Measurements from ENCODE around the gene TMEM170B.
A peak's percentile ranks its signal among the peaks of the same experiment; 100 is the strongest.

TMEM170B gene, protein sequence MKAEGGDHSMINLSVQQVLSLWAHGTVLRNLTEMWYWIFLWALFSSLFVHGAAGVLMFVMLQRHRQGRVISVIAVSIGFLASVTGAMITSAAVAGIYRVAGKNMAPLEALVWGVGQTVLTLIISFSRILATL

DNA sequence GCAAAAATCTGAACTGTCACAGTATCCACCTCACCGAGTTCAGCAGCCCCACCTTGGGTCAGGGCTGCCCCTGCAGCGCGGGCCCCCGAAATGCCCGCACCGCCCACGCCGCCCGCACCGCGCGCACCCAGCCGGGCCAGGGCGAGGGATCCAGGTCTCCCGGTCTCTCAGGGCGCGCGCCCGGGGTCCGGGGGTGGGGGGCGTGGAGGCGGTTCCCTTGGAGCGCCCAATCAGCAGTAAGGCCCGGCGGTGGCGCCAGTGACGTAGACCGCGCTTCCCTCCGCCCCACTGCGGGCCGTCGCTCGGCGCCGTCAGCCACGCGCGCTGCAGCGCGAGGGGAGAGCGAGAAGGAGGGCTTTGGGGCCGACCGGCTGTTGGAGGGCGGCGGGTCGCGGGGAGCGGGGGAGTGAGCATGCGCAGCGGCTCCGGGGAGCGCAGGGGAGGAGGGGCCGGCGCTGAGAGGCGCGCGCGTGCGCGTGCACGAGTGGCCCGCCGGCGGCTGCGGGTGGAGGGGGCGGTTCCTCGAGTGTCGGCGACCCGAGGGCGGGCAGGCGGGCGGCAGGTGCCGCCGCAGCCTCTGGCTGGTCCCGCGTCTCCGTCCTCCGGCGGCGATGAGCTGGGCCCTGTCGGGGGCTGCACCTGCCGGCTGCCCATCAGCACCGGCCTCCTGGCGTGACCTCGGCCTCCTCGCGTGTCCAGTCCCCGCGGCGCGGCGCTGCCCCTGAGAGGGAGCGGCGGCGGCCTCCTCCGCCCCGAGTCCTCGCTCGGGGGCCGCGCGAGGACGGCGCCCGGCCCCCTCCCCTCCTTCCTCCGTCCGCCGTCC, at the start of gene TMEM170B:
Gene TMEM170B (plus strand): TSS at position 521 of the 823 bp plus-strand sequence. CDS start 529 bp downstream, outside the sequence.
- H3K9me3 ChIP-seq: no peaks in the 10 kb centered on the region
- peak within 1 kb of the TSS; percentile 66 for H3K4me3 ChIP-seq
- H3K27me3 ChIP-seq (ENCODE audit: low read depth): no peaks in the 10 kb centered on the region
- peak; percentile 92 to 94 for DNase-seq (ENCODE audit: low spot score in 2 of 2)
- no peaks in the 10 kb centered on the region for H3K36me3 ChIP-seq (replicated peaks)
- in situ Hi-C loops (cut with MboI; ENCODE audit: low sequenced_read_pairs): no loop called here
- peaks cover 11% of the 10 kb centered on the region for H3K4me1 ChIP-seq

DNA sequence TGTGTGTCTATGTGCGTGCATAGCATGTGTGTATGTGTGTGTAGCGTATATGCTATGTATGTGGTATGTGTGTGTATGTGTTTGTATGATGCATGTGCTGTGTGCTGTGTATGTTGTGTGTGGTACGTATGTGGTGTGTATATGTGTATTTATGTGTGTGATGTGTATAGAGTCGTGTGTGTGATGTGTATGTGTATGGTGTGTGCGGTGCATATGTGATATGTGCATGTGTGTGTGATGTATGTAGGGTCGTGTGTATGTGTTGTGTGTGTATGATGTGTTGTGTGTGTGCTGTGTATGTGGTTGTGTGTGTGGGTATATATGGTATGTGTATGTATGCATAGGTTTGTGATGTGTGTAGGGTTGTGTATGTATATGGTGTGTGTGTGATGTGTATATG, 46.6 kb upstream of the TMEM170B start:
- in situ Hi-C loops (cut with MboI; ENCODE audit: low sequenced_read_pairs): loop anchor here (10.0 kb wide), 3 partner anchors 84 to 536 kb away; partner anchors contain the start of gene NEDD9
- H3K27me3 ChIP-seq (ENCODE audit: low read depth): no peaks in the 10 kb centered on the region
- no peaks in the 10 kb centered on the region for H3K36me3 ChIP-seq (replicated peaks)
- peaks cover 11% of the 10 kb centered on the region for H3K4me1 ChIP-seq
- no peaks in the 10 kb centered on the region for H3K9me3 ChIP-seq
- DNase-seq (ENCODE audit: low spot score in 2 of 2): no peak
- no peak overlapping the region for H3K4me3 ChIP-seq

DNA sequence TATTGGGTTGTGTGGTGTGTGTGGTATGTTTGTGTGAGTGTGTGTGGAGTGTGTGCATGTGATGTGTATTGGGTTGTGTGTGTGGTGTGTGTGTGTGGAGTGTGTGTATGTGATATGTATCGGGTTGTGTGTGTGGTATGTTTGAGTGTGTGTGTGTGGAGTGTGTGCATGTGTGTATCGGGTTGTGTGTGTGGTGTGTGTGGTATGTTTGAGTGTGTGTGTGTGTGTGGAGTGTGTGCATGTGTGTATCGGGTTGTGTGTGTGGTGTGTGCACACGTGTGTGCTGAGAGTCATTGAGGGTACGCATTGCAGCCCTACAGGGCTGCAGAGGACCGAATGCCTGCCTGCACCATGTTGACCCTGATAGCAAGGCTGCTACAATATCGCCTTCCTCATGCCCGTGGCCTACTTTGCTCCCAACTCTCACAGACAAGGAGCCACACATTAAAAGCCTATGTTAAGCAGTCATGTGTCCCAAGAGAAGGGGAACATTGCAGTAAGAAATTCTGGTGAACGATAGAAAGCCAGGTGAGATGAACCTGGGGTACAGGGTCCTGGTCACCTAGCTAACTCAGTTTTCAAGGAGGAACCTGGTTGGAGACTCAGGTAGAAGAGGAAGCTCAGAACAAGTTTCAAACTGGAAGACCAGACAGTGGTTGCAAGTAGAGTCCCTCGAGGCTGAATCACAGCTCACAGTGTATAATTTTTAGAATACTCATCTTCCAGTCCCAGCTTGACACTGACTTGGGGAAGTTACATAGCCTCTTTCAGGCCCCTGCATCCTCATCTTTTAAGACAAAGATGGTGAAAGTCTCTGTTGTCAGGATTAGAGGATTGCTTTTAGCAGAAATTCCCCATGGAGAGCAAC, 45.7 kb upstream of the TMEM170B start:
- Histone ChIP-seq H3K4me3 (no peak overlapping the region), H3K9me3 (no peaks in the 10 kb centered on the region; the same call in 1 of the 2 replicates), H3K27me3 (ENCODE audit: low read depth) (no peaks in the 10 kb centered on the region), H3K36me3 (replicated peaks) (no peaks in the 10 kb centered on the region), H3K4me1 (peaks cover 14% of the 10 kb centered on the region)
- no peak for DNase-seq (ENCODE audit: low spot score in 2 of 2)
- in situ Hi-C loops (cut with MboI; ENCODE audit: low sequenced_read_pairs): loop anchor here (10.0 kb wide), 3 partner anchors 83 to 537 kb away; partner anchors contain the start of gene NEDD9

DNA sequence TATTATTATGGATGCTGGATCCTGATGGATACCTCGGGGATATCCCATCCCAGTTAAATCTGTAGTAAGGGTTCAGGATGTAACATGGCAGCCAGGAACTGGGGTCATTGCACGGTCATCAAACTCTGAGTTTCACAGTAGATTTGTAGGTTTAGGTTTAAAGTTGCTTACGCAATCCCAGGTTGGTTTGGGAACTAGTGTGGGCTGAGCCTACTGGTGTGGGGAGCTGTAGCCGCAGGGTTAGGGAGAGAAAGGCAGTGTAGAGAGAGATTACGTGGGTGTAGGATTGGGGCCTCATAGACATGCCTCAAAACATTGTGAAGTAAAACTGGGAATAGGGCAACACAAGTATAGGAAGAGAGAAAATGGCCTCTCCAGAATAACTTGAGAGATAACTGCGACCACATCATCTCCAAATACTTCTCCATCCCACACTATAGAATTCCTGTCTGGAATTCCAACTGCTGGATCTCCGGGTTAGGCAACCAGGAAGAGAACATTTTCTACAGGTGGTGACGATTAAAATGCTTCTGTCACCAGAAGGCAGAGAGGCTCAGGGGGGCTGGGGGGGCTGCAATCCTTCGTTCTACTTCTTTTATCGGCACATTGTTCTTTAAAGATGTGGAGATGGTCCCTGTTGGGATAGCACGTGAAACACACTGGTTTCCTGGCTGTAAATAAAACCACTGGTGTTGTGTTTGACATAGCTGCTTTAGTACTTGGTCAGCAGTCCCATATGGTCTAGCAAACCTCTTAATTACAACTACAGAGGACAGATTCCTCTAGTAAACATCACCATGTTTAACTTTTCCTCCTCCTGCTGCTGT, 44.9 kb upstream of the TMEM170B start:
- in situ Hi-C loops (cut with MboI; ENCODE audit: low sequenced_read_pairs): loop anchor here (10.0 kb wide), 3 partner anchors 82 to 538 kb away; partner anchors contain the start of gene NEDD9
- Histone ChIP-seq H3K9me3 (no peaks in the 10 kb centered on the region; the same call in 1 of the 2 replicates), H3K4me3 (no peak overlapping the region), H3K27me3 (ENCODE audit: low read depth) (no peaks in the 10 kb centered on the region), H3K36me3 (replicated peaks) (no peaks in the 10 kb centered on the region), H3K4me1 (peaks cover 14% of the 10 kb centered on the region)
- DNase-seq (ENCODE audit: low spot score in 2 of 2): no peak

DNA sequence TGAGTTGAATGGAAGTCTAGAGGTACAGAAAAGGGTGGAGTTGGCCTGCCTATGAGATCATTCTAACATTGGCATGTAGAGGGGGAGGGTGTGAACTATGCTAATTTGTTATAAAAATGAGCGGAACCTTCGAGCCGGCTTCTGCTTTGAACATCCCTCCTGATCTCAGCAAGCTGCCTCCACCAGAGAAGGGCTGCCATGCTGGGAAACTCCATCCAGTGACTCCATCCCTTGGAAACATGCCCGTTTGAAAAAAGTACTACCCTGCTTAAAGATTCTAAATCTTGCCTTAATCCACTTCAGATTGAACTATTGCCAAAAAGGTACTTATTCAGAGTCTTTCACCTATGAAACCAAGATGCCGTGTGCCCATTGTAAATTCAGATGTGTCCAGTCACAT, 43.6 kb upstream of the TMEM170B start:
- in situ Hi-C loops (cut with MboI; ENCODE audit: low sequenced_read_pairs): loop anchor here (10.0 kb wide), 3 partner anchors 81 to 539 kb away; partner anchors contain the start of gene NEDD9
- no peaks in the 10 kb centered on the region; the same call in 1 of the 2 replicates for H3K9me3 ChIP-seq
- H3K36me3 ChIP-seq (replicated peaks): no peaks in the 10 kb centered on the region
- H3K27me3 ChIP-seq (ENCODE audit: low read depth): no peaks in the 10 kb centered on the region
- H3K4me3 ChIP-seq: no peak overlapping the region
- H3K4me1 ChIP-seq: peaks cover 14% of the 10 kb centered on the region
- no peak for DNase-seq (ENCODE audit: low spot score in 2 of 2)

DNA sequence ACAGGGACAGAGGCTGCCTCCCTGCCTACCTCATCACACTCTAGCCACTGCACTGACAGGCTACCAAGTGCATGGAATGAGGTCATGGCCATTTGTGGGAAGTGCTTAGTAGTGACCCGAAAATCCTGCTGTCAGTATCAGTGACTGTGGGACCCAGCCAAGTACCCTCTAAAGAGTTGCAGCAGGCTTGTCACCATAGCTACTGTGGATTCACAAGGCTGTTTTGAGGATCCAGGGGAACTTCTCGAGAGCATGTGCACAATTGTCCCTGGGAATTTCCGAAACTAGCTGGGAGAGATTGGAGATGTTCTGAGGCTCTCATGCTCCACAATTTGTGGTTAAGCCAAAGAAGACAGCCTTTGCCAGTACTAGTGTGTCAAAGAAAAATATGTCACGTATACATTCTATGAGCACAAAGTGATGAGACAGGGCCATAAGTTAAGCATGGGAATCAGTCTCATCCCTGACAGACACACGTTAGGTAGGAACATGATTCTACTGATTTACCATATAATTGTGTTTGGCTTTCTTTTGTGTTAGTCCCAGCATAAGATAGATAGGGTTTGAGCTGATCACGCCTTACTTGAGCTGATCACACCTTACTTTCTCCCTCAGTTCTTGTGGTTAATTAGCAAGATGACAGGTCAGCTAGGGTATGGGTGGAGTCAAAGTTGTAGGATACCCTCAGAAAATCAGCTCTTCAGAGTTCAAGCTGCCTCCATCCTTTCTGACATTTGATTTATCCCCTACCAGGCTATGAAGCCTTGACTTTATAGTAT, 42.6 kb upstream of the TMEM170B start:
- Histone ChIP-seq H3K36me3 (replicated peaks) (no peaks in the 10 kb centered on the region), H3K27me3 (ENCODE audit: low read depth) (no peaks in the 10 kb centered on the region), H3K4me1 (peaks cover 14% of the 10 kb centered on the region), H3K9me3 (no peaks in the 10 kb centered on the region; the same call in 1 of the 2 replicates), H3K4me3 (no peak overlapping the region)
- in situ Hi-C loops (cut with MboI; ENCODE audit: low sequenced_read_pairs): loop anchor here (5.0 to 10.0 kb wide), 4 partner anchors 80 to 540 kb away; partner anchors contain the start of gene NEDD9
- no peak for DNase-seq (ENCODE audit: low spot score in 2 of 2)

DNA sequence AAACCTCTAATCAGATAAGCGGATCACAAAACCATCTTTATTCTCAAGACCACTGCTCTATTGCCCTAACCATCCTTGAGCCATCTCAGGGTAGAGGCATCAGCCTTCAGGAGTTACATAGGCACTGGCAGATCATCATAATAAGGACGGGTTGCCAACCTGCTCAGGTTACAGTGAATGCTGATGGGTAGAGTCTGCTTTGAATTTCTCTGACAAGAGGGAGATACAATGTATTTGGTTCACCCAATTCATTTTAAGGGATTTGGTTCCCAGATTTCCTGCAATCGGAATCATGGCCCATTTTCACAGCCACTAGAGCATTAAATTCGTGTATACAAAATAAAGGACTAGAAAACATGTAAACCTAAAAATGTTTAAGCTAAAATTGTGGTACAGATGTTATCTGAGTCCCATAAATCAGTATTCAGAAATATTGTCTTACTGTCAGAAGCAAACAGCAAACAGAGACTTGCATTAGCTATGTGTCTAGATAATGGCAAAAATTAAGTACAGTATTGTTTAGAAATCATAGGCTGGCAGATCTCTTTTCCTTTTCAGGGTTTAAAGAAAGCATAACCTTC, 41.9 kb upstream of the TMEM170B start:
- H3K27me3 ChIP-seq (ENCODE audit: low read depth): no peaks in the 10 kb centered on the region
- no peaks in the 10 kb centered on the region; the same call in 1 of the 2 replicates for H3K9me3 ChIP-seq
- in situ Hi-C loops (cut with MboI; ENCODE audit: low sequenced_read_pairs): loop anchor here (5.0 to 10.0 kb wide), 4 partner anchors 79 to 541 kb away; partner anchors contain the start of gene NEDD9
- no peaks in the 10 kb centered on the region for H3K36me3 ChIP-seq (replicated peaks)
- no peak overlapping the region for H3K4me3 ChIP-seq
- peaks cover 14% of the 10 kb centered on the region for H3K4me1 ChIP-seq
- DNase-seq (ENCODE audit: low spot score in 2 of 2): no peak

DNA sequence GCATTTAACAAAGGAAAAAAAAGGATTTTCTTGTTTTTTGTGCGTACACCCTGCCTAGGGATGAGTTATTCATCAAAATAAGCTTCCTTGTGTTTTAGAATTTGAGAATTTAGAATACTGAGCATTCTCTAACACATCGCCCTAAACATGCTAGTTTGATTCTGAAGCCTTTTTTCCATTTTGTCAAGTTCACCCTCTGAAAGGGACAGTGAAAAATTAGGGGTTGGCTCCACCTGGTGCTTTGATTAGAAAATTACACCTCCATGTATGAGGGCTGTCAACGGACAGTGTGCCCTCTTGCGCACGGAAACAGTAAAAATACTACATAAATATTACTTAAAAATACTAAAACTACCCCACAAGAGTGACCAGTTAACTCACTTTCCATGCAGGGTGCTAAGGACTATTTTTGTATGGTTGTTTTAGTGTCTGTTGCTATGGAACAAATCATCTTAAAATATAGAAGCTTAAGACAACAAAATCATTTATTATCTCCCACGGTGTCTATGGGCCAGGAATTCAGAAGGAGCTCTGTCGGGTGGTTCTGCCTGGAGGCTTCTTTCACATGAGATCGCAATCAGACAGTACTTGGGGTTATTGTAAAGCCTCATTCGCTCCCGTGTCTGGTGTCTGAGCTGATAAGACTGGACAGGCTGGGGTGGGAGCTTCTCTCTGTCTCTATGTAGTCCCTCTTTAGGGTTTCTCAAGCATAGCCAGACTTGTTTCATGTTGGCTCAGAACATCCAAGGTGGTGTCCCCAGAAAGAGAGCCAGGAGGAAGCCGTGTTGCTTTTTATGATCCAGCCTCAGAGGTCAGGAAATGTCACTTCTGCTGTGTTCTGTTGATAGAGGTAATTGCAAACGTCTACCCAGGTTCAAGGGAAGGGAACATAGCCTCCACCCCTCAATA, 41.1 kb upstream of the TMEM170B start:
- H3K4me1 ChIP-seq: peaks cover 14% of the 10 kb centered on the region
- DNase-seq (ENCODE audit: low spot score in 2 of 2): peak; percentile 84 to 88
- in situ Hi-C loops (cut with MboI; ENCODE audit: low sequenced_read_pairs): loop anchor here (5.0 to 10.0 kb wide), 4 partner anchors 78 to 542 kb away; partner anchors contain the start of gene NEDD9
- H3K4me3 ChIP-seq: no peak overlapping the region
- H3K27me3 ChIP-seq (ENCODE audit: low read depth): no peaks in the 10 kb centered on the region
- H3K9me3 ChIP-seq: no peaks in the 10 kb centered on the region; the same call in 1 of the 2 replicates
- no peaks in the 10 kb centered on the region for H3K36me3 ChIP-seq (replicated peaks)

DNA sequence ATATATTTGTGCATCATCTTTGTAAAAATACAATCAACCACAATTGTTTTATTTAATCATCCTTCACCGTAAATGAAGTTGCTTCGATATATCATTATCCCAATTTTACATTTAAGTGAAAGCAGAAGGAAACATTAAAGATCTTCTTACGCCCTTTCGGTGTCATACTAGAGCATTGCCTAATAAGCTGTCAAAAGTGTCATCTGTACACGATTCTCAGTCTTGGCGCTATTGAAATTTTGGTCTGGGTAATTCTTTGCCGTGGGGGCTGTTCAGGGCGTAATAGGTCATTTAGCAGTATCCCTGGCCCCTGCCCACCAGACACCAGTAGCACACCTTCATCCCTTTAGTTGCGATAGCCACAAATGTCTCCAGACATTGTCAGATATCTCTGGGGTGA, 40.4 kb upstream of the TMEM170B start:
- H3K9me3 ChIP-seq: no peaks in the 10 kb centered on the region; the same call in 1 of the 2 replicates
- H3K27me3 ChIP-seq (ENCODE audit: low read depth): no peaks in the 10 kb centered on the region
- peaks cover 14% of the 10 kb centered on the region for H3K4me1 ChIP-seq
- in situ Hi-C loops (cut with MboI; ENCODE audit: low sequenced_read_pairs): loop anchor here (5.0 to 10.0 kb wide), 4 partner anchors 78 to 542 kb away; partner anchors contain the start of gene NEDD9
- H3K36me3 ChIP-seq (replicated peaks): no peaks in the 10 kb centered on the region
- H3K4me3 ChIP-seq: no peak overlapping the region
- no peak for DNase-seq (ENCODE audit: low spot score in 2 of 2)

DNA sequence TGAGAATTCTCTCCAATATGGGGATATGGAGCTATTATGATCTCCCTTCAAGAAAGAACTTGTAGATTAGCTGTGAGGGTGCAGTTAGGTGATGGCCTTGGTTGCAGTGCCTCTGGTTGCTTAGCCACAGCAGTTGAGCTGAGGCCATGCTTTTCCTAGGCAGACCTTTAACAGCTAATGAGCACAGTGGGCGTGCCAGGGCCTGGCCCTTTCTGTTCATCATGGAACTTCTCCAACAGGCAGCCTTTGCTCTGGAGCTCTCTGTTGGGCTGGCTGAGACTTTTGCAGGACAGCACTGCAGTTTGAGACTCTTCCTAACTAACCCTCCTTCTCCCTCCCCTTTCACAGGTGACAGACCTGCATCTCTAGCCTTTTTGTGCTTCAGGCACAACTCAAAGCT, 39.7 kb upstream of the TMEM170B start:
- no peaks in the 10 kb centered on the region for H3K36me3 ChIP-seq (replicated peaks)
- no peaks in the 10 kb centered on the region for H3K27me3 ChIP-seq (ENCODE audit: low read depth)
- in situ Hi-C loops (cut with MboI; ENCODE audit: low sequenced_read_pairs): loop anchor here (5.0 to 10.0 kb wide), 4 partner anchors 77 to 543 kb away; partner anchors contain the start of gene NEDD9
- no peak for DNase-seq (ENCODE audit: low spot score in 2 of 2)
- peaks cover 14% of the 10 kb centered on the region for H3K4me1 ChIP-seq
- H3K9me3 ChIP-seq: no peaks in the 10 kb centered on the region; the same call in 1 of the 2 replicates
- H3K4me3 ChIP-seq: no peak overlapping the region

DNA sequence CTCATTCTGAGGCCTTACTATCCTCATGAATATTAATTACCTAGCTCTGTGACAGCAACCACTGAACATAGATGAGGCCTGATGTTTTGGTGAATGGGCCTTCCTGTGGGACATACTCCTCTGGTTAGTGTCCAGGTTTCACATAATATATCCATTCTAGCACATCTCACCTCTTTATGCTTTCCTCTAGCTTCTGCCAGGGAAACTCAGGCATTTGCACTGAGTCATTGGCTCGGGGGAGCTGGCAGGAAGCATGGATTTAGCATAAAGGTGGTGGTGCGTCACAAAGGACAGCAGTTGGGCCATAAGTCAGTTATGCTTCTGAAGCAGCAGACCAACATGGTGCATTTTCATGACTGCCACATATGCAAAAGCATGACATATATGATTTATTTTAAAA, 37.5 kb upstream of the TMEM170B start:
- H3K27me3 ChIP-seq (ENCODE audit: low read depth): no peaks in the 10 kb centered on the region
- in situ Hi-C loops (cut with MboI; ENCODE audit: low sequenced_read_pairs): no loop called here
- H3K9me3 ChIP-seq: no peaks in the 10 kb centered on the region; the same call in 1 of the 2 replicates
- H3K4me3 ChIP-seq: no peak overlapping the region
- peaks cover 13% of the 10 kb centered on the region for H3K4me1 ChIP-seq
- DNase-seq (ENCODE audit: low spot score in 2 of 2): no peak
- no peaks in the 10 kb centered on the region for H3K36me3 ChIP-seq (replicated peaks)
